IMR-90 (cell line): ENCODE results near the gene SLC37A1. TPM values are rescaled to one million over a fixed set of nuclear protein-coding genes. Genes with fewer than 3 reads are reported as not detected.

Experiments
- ATAC-seq: fragments of 200-7000 bp; cut with Tn5 transposase; 2 replicates; pipeline ENCODE4 v1.9.1; 2020; ENCODE audit warnings: low read depth, mild to moderate bottlenecking, moderate library complexity
- BruUV-seq: library from RNA; stranded (reverse); fragments of 400-500 nt; replicated peaks from 2 replicates; lab custom pipeline; 2021; lab: Mats Ljungman, UMichigan
- CTCF ChIA-PET: fragments of 300-600 bp; formaldehyde crosslinking; extraction: SDS; loops from one replicate; lab custom pipeline; 2021; ENCODE audit warnings: antibody characterized with exemption; lab: Yijun Ruan, JAX
- POLR2A ChIA-PET: fragments of 300-600 bp; sonication (Branson Sonifier 250); formaldehyde crosslinking; loops from one replicate; lab custom pipeline; 2022; ENCODE audit warnings: antibody characterized with exemption; ENCODE audit not compliant: unreplicated experiment; lab: Charles Lee
- DNase-seq: peaks from one replicate; pipeline ENCODE4 v3.0.0; 2013
- H2AFZ ChIP-seq: replicated peaks from 2 replicates; pipeline ENCODE3; 2013; ENCODE audit warnings: low read length, mild to moderate bottlenecking; ENCODE audit not compliant: poor library complexity
- H2AK5ac ChIP-seq: 2 replicates; pipeline ENCODE4 v1.6.1; 2013; ENCODE audit warnings: low read depth, low read length, inconsistent platforms
- H2AK9ac ChIP-seq: replicated peaks from 2 replicates; pipeline ENCODE3; 2013; ENCODE audit warnings: mild to moderate bottlenecking, low read depth, low read length, moderate library complexity; ENCODE audit not compliant: poor library complexity
- H2BK120ac ChIP-seq: 2 replicates; pipeline ENCODE4 v1.6.1; 2013; ENCODE audit warnings: low read depth, low read length, inconsistent platforms
- H2BK15ac ChIP-seq: 3 replicates; pipeline ENCODE4 v1.6.1; 2013; ENCODE audit warnings: low read depth, low read length, inconsistent platforms
- H2BK20ac ChIP-seq: 2 replicates; pipeline ENCODE4 v1.6.1; 2013; ENCODE audit warnings: low read depth, mild to moderate bottlenecking, inconsistent platforms, low read length, moderate library complexity
- H2BK5ac ChIP-seq: 2 replicates; pipeline ENCODE4 v1.6.1; 2013; ENCODE audit warnings: mild to moderate bottlenecking, low read depth, low read length, inconsistent platforms; ENCODE audit not compliant: poor library complexity, severe bottlenecking
- H3K14ac ChIP-seq: replicated peaks from 2 replicates; pipeline ENCODE4 v1.6.1; 2013; ENCODE audit warnings: low read depth, low read length, inconsistent platforms
- H3K18ac ChIP-seq: 2 replicates; pipeline ENCODE4 v1.6.1; 2013; ENCODE audit warnings: low read depth, low read length, control low read depth
- H3K23ac ChIP-seq: 2 replicates; pipeline ENCODE4 v1.6.1; 2013; ENCODE audit warnings: low read depth, low read length, inconsistent platforms
- H3K27ac ChIP-seq: 2 replicates; pipeline ENCODE4 v1.5.1; 2013; ENCODE audit warnings: mild to moderate bottlenecking, control low read depth, low read length; ENCODE audit not compliant: insufficient read depth
- H3K27me3 ChIP-seq: 2 replicates; pipeline ENCODE4 v1.6.1; 2013; ENCODE audit warnings: low read length; ENCODE audit not compliant: control insufficient read depth, insufficient read depth
- H3K36me3 ChIP-seq: 2 replicates; pipeline ENCODE4 v1.6.1; 2013; ENCODE audit warnings: low read length, mixed read lengths; ENCODE audit not compliant: control insufficient read depth, insufficient read depth
- H3K4ac ChIP-seq: 2 replicates; pipeline ENCODE4 v1.6.1; 2013; ENCODE audit warnings: low read depth, low read length, inconsistent platforms
- H3K4me1 ChIP-seq: 2 replicates; pipeline ENCODE4 v1.6.1; 2013; ENCODE audit warnings: low read length, mixed read lengths; ENCODE audit not compliant: control insufficient read depth, insufficient read depth
- H3K4me2 ChIP-seq: 2 replicates; pipeline ENCODE4 v1.6.1; 2013; ENCODE audit warnings: low read depth, mild to moderate bottlenecking, control low read depth, low read length, moderate library complexity
- H3K4me3 ChIP-seq: 2 replicates; pipeline ENCODE4 v1.5.1; 2013; ENCODE audit warnings: low read depth, mild to moderate bottlenecking, control low read depth, low read length, moderate library complexity; ENCODE audit not compliant: insufficient read depth
- H3K56ac ChIP-seq: 2 replicates; pipeline ENCODE4 v1.6.1; 2013; ENCODE audit warnings: low read length, inconsistent platforms; ENCODE audit not compliant: insufficient read depth; ENCODE audit errors: extremely low read depth
- H3K79me1 ChIP-seq, 2 experiments: 2 replicates each; pipeline ENCODE4 v1.6.1; 2013; ENCODE audit warnings: low read length in 2 of 2, inconsistent platforms in 1 of 2, low read depth in 1 of 2
- H3K9ac ChIP-seq: 2 replicates; pipeline ENCODE4 v1.6.1; 2013; ENCODE audit warnings: low read depth, low read length, control low read depth
- H3K9me1 ChIP-seq: 2 replicates; pipeline ENCODE4 v1.6.1; 2013; ENCODE audit warnings: low read length, inconsistent platforms; ENCODE audit not compliant: insufficient read depth
- H3K9me3 ChIP-seq: 2 replicates; pipeline ENCODE4 v1.6.1; 2013; ENCODE audit warnings: low read length; ENCODE audit not compliant: control insufficient read depth, insufficient read depth
- H4K20me1 ChIP-seq: 2 replicates; pipeline ENCODE4 v1.6.1; 2013; ENCODE audit warnings: low read length, inconsistent platforms; ENCODE audit not compliant: insufficient read depth
- H4K5ac ChIP-seq: 2 replicates; pipeline ENCODE4 v1.6.1; 2013; ENCODE audit warnings: mild to moderate bottlenecking, low read depth, low read length, control low read depth
- H4K8ac ChIP-seq, 2 experiments: 2 replicates each; pipeline ENCODE4 v1.6.1; 2013; ENCODE audit warnings: low read depth in 2 of 2, low read length in 2 of 2, control low read depth in 1 of 2, inconsistent platforms in 1 of 2
- H4K91ac ChIP-seq: 2 replicates; pipeline ENCODE4 v1.6.1; 2013; ENCODE audit warnings: low read depth, low read length, inconsistent platforms; ENCODE audit not compliant: insufficient read depth
- CHD1 ChIP-seq: IDR thresholded peaks from 2 replicates; pipeline ENCODE4 v1.6.1; 2012; ENCODE audit warnings: low read depth, low read length, improper control_type of control experiment
- RAD21 ChIP-seq: IDR thresholded peaks from 2 replicates; pipeline ENCODE4 v1.6.1; 2012; ENCODE audit warnings: low read length, improper control_type of control experiment
- RFX5 ChIP-seq: IDR thresholded peaks from 2 replicates; pipeline ENCODE4 v1.8.0; 2012; ENCODE audit warnings: low read depth, mild to moderate bottlenecking, low read length, moderate library complexity
- USF2 ChIP-seq: fragments of 150-350 bp; IDR thresholded peaks from 2 replicates; pipeline ENCODE4 v1.6.1; 2017; ENCODE audit warnings: mild to moderate bottlenecking, antibody characterized with exemption, low read length, low read depth
- whole genome bisulfite sequencing, 2 experiments: methylation state at CpG; one replicate each; pipeline versions ENCODE4 v1.1.5 to v1.1.7; 2013; ENCODE audit warnings: missing lambda C conversion rate in 2 of 2; ENCODE audit not compliant: insufficient read length in 1 of 2; ENCODE audit errors: extremely low coverage in 2 of 2; 5-methylcytosine and 5-hydroxymethylcytosine counted together
- dilution Hi-C: fragments of 300-500 bp; cut with HindIII; formaldehyde crosslinking; loops from one replicate; pipeline ENCODE4 v1.14.3; 2018; ENCODE audit warnings: low sequenced_read_pairs; ENCODE audit not compliant: unreplicated experiment
- in situ Hi-C: fragments of 300-500 bp; cut with MboI; formaldehyde crosslinking; loops from 3 replicates; pipeline ENCODE4 v1.14.3; 2019; ENCODE audit warnings: low sequenced_read_pairs, inconsistent platforms, mixed read lengths
- intact Hi-C: fragments of 100-400 bp; cut with micrococcal nuclease; formaldehyde crosslinking; loops from 2 replicates; pipeline ENCODE4 v1.10.0; 2022
- polyA plus RNA-seq, 3 experiments: library from polyadenylated mRNA; depleted of rRNA; stranded (reverse); fragments of >200 nt; gene quantifications; 2 replicates each; pipeline ENCODE4 v1.2.3, GENCODE V29; 2012; ENCODE audit warnings: low replicate concordance in 1 of 3
- total RNA-seq: library from RNA; depleted of rRNA; stranded (reverse); fragments of >200 nt; gene quantifications from 2 replicates; pipeline ENCODE4 v1.2.3, GENCODE V29; 2012

The SLC37A1 gene
- total and polyA plus RNA-seq, 2 of the 4 experiments (the other 2 are of a cell fraction): 0.36 to 0.48 TPM

- Histone ChIP-seq H3K14ac (no peak overlapping the region), H2BK15ac (no peak overlapping the region), H3K56ac (no peak overlapping the region), H2BK20ac (no peak overlapping the region), H3K9ac (no peak overlapping the region), H3K23ac (no peak overlapping the region), H3K4ac (no peak overlapping the region), H3K9me1 (no peaks in the 10 kb centered on the region), H4K8ac (no peak overlapping the region), H4K91ac (no peak overlapping the region), H4K5ac (no peak overlapping the region), H2BK120ac (no peak overlapping the region), H2AK9ac (no peak overlapping the region), H3K27me3 (peaks cover 23% of the 10 kb centered on the region; the same call in 1 of the 2 replicates), H4K20me1 (no peaks in the 10 kb centered on the region; the same call in 1 of the 2 replicates), H2BK5ac (no peak overlapping the region), H3K79me1 (no peaks in the 10 kb centered on the region), H3K18ac (no peak overlapping the region), H3K27ac (no peak overlapping the region), H3K36me3 (no peaks in the 10 kb centered on the region), H3K4me3 (no peak overlapping the region), H3K4me2 (no peak overlapping the region), H2AK5ac (no peak overlapping the region), H2AFZ (no peak overlapping the region), H3K4me1 (peaks cover 2% of the 10 kb centered on the region; the same call in 1 of the 2 replicates), H3K9me3 (no peaks in the 10 kb centered on the region)
- ChIA-PET CTCF (no interaction called here), POLR2A (no interaction called here)
- WGBS, 2 experiments: 76% methylated on average over 2 of the region's 5 CpGs; no CpG with 5 or more reads in 1 of the 2 experiments
- intact Hi-C loops (no loop called here), dilution Hi-C loops (no loop called here), in situ Hi-C loops (no loop called here)
- BruUV-seq: no TSS peak
- TF ChIP-seq CHD1 (no peak), RAD21 (no peak), RFX5 (no peak), USF2 (no peak)
- ATAC-seq (no peak), DNase-seq (no peak)
These were observed 16.5 kb downstream of the SLC37A1 start for GRCh38 chr21:42530167-42530518.
